ENCODE data around the gene ATG9A.
"Not testable (repeated sequence)": the region's sequence is repeated elsewhere in the genome, so short reads cannot be mapped to it uniquely, and the experiment has no call there.

ATG9A gene, protein sequence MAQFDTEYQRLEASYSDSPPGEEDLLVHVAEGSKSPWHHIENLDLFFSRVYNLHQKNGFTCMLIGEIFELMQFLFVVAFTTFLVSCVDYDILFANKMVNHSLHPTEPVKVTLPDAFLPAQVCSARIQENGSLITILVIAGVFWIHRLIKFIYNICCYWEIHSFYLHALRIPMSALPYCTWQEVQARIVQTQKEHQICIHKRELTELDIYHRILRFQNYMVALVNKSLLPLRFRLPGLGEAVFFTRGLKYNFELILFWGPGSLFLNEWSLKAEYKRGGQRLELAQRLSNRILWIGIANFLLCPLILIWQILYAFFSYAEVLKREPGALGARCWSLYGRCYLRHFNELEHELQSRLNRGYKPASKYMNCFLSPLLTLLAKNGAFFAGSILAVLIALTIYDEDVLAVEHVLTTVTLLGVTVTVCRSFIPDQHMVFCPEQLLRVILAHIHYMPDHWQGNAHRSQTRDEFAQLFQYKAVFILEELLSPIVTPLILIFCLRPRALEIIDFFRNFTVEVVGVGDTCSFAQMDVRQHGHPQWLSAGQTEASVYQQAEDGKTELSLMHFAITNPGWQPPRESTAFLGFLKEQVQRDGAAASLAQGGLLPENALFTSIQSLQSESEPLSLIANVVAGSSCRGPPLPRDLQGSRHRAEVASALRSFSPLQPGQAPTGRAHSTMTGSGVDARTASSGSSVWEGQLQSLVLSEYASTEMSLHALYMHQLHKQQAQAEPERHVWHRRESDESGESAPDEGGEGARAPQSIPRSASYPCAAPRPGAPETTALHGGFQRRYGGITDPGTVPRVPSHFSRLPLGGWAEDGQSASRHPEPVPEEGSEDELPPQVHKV

DNA sequence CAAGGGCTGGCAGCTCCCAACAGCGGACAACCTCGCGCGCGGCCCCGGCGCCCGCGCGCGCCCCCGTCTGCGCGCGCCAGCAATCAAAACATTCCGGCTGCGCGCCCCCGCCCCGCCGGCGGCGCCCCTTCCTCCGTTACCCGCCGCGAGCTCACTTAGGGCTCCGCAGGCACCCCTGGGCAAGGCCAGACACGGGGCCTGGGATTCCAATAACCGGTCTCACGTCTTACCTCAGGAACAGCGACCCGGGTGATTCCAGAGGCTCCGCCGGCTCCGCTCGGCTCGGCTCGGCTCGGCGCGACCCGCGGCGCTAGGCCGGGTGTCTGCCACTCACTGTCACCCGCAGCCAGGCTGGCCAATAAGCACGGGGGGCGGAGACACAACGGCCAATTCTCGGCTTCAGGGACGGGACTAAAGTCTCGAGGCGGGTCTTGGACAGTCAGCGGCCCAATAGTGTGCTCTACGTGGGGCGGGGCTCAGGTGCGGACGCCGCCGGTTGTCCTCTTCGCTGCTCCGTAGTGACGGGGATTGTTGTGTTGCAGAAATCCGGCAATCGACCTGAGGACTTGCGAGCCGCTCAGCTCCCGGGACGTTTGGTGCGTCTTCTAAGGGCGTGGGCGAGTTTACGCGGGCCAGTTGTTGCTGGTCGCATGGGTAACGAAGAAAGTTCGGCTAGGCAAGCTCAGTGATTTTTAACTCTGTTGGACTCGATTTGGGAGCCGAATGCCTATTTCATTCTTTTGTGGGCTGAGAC is at the start of gene ATG9A, which contains the start of gene ANKZF1:
TSS of gene ATG9A (minus strand) at position 332 of the 754 bp plus-strand sequence. CDS start 1,612 bp downstream, outside the sequence.
TSS of gene ANKZF1 (plus strand) at position 502 of the 754 bp plus-strand sequence. CDS start 452 bp downstream, outside the sequence.
- DNase-seq = peak; percentile 99

GRCh38 chr2:219278655-219279150 is 49.3 kb upstream of the ATG9A start:
- no peak for DNase-seq

DNA sequence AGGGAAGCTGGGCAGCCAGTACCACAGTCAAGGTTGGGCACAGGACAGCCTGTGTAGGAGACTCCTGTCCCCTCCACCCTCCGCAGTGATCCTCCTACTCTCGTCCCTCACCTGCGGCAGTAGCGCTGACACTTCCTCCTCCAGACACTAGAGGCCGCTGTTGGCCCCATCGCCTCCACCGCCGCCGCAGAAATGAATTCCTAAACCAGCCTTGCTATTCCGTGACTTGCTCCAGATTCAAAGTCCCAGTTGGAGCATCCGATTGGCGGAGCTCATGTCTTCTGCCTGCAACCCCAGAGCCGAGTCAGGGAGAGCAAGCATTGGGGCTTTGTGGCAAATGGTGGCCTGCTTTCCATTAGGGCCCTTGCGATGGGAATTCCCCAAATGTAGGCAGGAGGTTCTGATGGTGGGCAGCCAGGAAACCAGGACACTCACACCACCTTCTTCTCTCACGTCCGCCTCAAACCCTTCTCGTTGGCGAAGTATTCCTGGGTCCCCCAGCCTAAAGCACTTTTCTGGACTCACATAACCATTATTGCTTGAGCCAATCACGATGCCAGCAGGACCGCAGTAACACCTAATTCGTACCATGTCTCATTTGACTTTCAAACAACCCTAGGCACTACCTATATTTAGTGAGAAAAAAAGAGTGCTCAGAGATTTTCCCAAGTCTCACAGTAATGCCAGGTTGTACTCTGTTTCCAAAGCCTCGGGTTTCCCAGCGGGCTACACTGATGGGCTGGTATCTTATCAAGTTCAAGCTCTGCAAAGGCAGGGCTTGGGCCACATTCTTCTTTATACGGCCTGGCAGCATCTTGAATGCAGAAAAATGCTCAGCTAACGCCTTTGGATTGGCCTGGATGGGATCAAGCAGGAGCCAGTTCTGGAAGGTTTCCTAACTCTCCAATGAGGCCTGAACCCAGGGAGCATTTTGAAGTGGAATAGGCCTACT is 48.5 kb upstream of the ATG9A start:
- peak; percentile 83 for DNase-seq

DNA sequence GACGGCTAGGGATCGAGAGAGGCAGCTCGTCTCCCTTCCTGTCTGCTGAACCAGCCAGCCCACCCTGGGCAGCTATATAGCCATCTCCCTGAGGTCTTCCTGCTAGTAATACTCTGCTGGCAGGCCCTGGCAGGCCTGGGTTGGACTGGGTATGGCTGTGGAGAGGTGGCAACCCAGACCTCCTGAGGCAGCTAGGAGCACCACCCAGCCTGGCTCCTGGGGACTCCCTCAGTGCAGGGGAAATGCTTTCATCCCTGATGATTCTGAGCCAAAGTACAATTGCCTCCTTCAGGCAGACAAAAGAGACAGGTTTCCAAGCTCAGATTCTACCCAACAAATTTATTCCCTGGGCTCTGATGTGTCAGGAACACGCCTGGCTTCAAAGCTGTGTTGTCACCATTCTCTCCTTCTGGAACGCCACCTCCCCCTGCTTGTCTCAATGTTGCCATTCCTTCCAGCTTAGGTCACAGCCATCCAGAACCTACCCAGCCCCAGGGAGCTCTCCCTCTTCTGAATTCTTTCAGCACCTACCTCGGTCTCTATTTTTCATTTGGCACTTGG is 45.0 kb upstream of the ATG9A start:
- peak; percentile 86 for DNase-seq

DNA sequence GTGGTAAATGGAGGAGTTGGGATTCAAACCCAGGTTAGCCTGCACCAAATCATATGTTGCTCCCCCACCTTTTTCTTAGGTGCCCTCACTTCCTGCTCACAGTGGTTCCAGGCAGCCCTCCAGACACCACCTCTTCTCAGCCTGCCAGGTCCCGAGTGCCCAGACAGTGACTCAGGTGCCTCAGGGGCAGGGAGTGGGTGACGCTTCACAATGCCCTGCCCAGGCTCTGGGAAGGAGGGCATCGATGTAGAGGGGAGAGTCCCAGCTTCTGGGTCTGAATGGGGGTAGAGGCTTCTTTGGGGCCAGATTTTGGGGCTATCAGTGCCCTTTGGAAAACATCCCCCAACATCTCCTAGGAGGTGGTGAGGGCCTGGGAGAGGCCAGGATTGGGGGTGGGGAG is 44.5 kb upstream of the ATG9A start:
- DNase-seq = no peak

DNA sequence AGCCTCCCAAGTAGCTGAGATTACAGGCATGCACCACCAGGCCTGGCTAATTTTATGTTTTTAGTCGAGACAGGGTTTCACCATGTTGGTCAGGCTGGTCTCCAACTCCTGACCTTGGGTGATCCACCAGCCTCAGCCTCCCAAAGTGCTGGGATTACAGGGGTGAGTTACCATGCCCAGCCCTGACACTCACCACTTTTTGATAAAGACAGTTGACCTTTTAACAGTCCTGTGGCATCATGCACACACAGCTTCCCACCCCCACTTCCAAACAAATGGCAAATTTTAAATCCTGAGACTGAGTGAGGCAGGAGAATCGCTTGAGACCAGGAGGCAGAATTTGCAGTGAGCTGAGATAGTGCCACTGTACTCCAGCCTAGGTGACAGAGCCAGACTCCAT is 43.6 kb upstream of the ATG9A start:
- DNase-seq = no peak

- DNase-seq = no peak
Observed at GRCh38 chr2:219272356-219272755, 42.9 kb upstream of the ATG9A start.

- no peak for DNase-seq
Observed at GRCh38 chr2:219271021-219271420, 41.6 kb upstream of the ATG9A start.

- DNase-seq = no peak
Observed at GRCh38 chr2:219270055-219270372, 40.6 kb upstream of the ATG9A start.

- DNase-seq = no peak
Observed at GRCh38 chr2:219269362-219270054, 40.1 kb upstream of the ATG9A start.

DNA sequence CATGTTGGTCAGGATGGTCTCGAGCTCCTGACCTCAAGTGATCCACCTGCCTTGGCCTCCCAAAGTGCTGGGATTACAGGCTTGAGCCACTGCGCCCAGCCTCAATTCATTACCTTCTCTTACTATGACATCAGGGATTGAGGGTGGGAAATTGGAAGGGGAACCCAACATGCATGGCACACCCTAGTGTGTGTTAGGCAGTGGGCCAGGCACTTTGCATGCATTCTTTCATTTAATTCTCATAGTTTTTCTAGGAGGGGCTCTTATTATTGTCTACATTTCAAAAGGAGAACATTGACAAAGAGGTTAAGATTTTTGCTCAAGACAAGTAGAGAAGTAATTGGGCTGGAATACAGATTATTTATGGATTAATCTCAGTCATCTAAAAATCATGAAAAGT is 38.9 kb upstream of the ATG9A start:
- DNase-seq = no peak

GRCh38 chr2:219266886-219267285 is 37.5 kb upstream of the ATG9A start:
- DNase-seq = no peak

GRCh38 chr2:219266232-219266631 is 36.8 kb upstream of the ATG9A start:
- no peak for DNase-seq

- no peak for DNase-seq
Observed at GRCh38 chr2:219261024-219261855, 31.8 kb upstream of the ATG9A start.

- not testable (repeated sequence) for DNase-seq
Observed at GRCh38 chr2:219258942-219259341, 29.5 kb upstream of the ATG9A start.

- no peak for DNase-seq
Observed at GRCh38 chr2:219254590-219255201, 25.3 kb upstream of the ATG9A start.

- peak; percentile 55 for DNase-seq
Observed at GRCh38 chr2:219253753-219254589, 24.5 kb upstream of the ATG9A start, which contains the start of gene TUBA4A. Gene TUBA4A, minus strand, starts transcription at chr2:219253918. Its CDS starts 60 bp downstream, at chr2:219253858.
